HG02571 (cell line): ENCODE results near the gene LYPD1.

Experiments used
- ATAC-seq: cut with Tn5 transposase; IDR thresholded peaks from one replicate; pipeline ENCODE4 v1.9.1; 2021; ENCODE audit warnings: mild to moderate bottlenecking, moderate library complexity; ENCODE audit not compliant: unreplicated experiment

LYPD1 gene

GRCh38 chr2:132599556-132599955, 70.4 kb downstream of the LYPD1 start:
- no peak for ATAC-seq

- no peak for ATAC-seq
These were observed 71.5 kb downstream of the LYPD1 start for GRCh38 chr2:132598536-132598935.

- ATAC-seq, result no peak
These were observed 72.2 kb downstream of the LYPD1 start for GRCh38 chr2:132597831-132598230.

- no peak for ATAC-seq
These were observed 72.8 kb downstream of the LYPD1 start for GRCh38 chr2:132597166-132597565.

GRCh38 chr2:132595693-132596092, 74.3 kb downstream of the LYPD1 start:
- ATAC-seq, result no peak

- no peak for ATAC-seq
These were observed 74.8 kb downstream of the LYPD1 start for GRCh38 chr2:132595186-132595585.
